GM23248 (cell line): Measurements from ENCODE around the gene ZNF462. TPM values are rescaled to one million over a fixed set of nuclear protein-coding genes. Genes with fewer than 3 reads are reported as not detected.

Experiments used
- DNase-seq: peaks from one replicate; pipeline ENCODE4 v3.0.0-alpha.2; 2015
- H2AFZ ChIP-seq: fragments of 200-600 bp; sonication (generic); 2 replicates; pipeline ENCODE4 v1.6.1; 2016; ENCODE audit warnings: antibody characterized with exemption
- H3F3A ChIP-seq: fragments of 200-600 bp; sonication (generic); 2 replicates; pipeline ENCODE4 v1.6.1; 2016; ENCODE audit warnings: mild to moderate bottlenecking, antibody characterized with exemption, mixed run types; ENCODE audit not compliant: insufficient read depth
- H3K27ac ChIP-seq: fragments of 200-600 bp; sonication (generic); 2 replicates; pipeline ENCODE4 v1.5.1; 2016; ENCODE audit warnings: mild to moderate bottlenecking
- H3K27me3 ChIP-seq: fragments of 200-600 bp; sonication (generic); replicated peaks from 2 replicates; pipeline ENCODE4 v1.6.1; 2016; ENCODE audit warnings: mild to moderate bottlenecking; ENCODE audit not compliant: insufficient read depth
- H3K36me3 ChIP-seq: fragments of 200-600 bp; sonication (generic); 2 replicates; pipeline ENCODE4 v1.6.1; 2016; ENCODE audit warnings: low read depth, mild to moderate bottlenecking
- H3K4me1 ChIP-seq: fragments of 200-600 bp; sonication (generic); 2 replicates; pipeline ENCODE4 v1.6.1; 2016; ENCODE audit warnings: mild to moderate bottlenecking; ENCODE audit not compliant: insufficient read depth
- H3K4me2 ChIP-seq: fragments of 200-600 bp; sonication (generic); one replicate; pipeline ENCODE4 v1.6.1; 2016; ENCODE audit warnings: mild to moderate bottlenecking; ENCODE audit not compliant: unreplicated experiment
- H3K4me3 ChIP-seq: fragments of 200-600 bp; sonication (generic); 2 replicates; pipeline ENCODE4 v1.5.1; 2016; ENCODE audit warnings: mild to moderate bottlenecking
- H3K79me2 ChIP-seq: fragments of 200-600 bp; sonication (generic); 2 replicates; pipeline ENCODE4 v1.6.1; 2016; ENCODE audit warnings: mild to moderate bottlenecking; ENCODE audit not compliant: insufficient read depth
- H3K9ac ChIP-seq: fragments of 200-600 bp; sonication (generic); 2 replicates; pipeline ENCODE4 v1.6.1; 2016; ENCODE audit warnings: mild to moderate bottlenecking
- H3K9me2 ChIP-seq: fragments of 200-600 bp; sonication (generic); 2 replicates; pipeline ENCODE4 v1.6.1; 2016; ENCODE audit warnings: mixed run types, mild to moderate bottlenecking, moderate library complexity; ENCODE audit not compliant: insufficient read depth
- H3K9me3 ChIP-seq: fragments of 200-600 bp; sonication (generic); one replicate; pipeline ENCODE4 v1.6.1; 2017; ENCODE audit warnings: low read depth
- H4K20me1 ChIP-seq: fragments of 200-600 bp; sonication (generic); 2 replicates; pipeline ENCODE4 v1.6.0; 2016; ENCODE audit not compliant: insufficient read depth
- EZH2 ChIP-seq: fragments of 200-600 bp; sonication (generic); IDR thresholded peaks from 2 replicates; pipeline ENCODE4 v1.6.1; 2018; ENCODE audit warnings: antibody characterized with exemption, mild to moderate bottlenecking; ENCODE audit not compliant: insufficient read depth, poor library complexity, severe bottlenecking
- EZH2phosphoT487 ChIP-seq: fragments of 200-600 bp; sonication (generic); IDR thresholded peaks from 2 replicates; pipeline ENCODE4 v1.6.1; 2018; ENCODE audit warnings: antibody characterized with exemption, moderate library complexity, mild to moderate bottlenecking, low read depth; ENCODE audit not compliant: insufficient read depth
- WGBS, 2 experiments: methylation state at CpG; one replicate each; pipeline ENCODE4 v1.1.6; 2015 to 2017; ENCODE audit warnings: low lambda C conversion rate in 2 of 2, low coverage in 1 of 2; ENCODE audit errors: missing lambda C conversion rate in 2 of 2; 5-methylcytosine and 5-hydroxymethylcytosine counted together
- in situ Hi-C: fragments of 300-500 bp; cut with MboI; formaldehyde crosslinking; loops from 2 replicates; pipeline ENCODE4 v1.15.0; 2020
- polyA plus RNA-seq: library from polyadenylated mRNA; unstranded; fragments of >200 nt; fragmentation: Nextera tagmentation; extraction: Ambion mirVana; gene quantifications from 2 replicates; pipeline ENCODE4 v1.2.1, GENCODE V29; 2016
- total RNA-seq: library from RNA; depleted of rRNA; stranded (reverse); fragments of >200 nt; shearing (Covaris generic); gene quantifications from 2 replicates; pipeline ENCODE4 v1.2.3, GENCODE V29; 2014

Gene ZNF462
- total and polyA plus RNA-seq, 2 experiments from 2014 or later: 1.1 to 5.0 TPM

- H3K4me2 ChIP-seq: peak overlapping the region; percentile 98
- H3K9ac ChIP-seq: peak overlapping the region; percentile 67
- H3K27me3 ChIP-seq: peaks cover 31% of the 10 kb centered on the region
These were observed 701 bp upstream of the ZNF462 start for GRCh38 chr9:106862110-106862820.

GRCh38 chr9:106864373-106865143 lies 1.6 kb downstream of the ZNF462 start:
- peak overlapping the region; percentile 90 for H2AFZ ChIP-seq

More at GRCh38 chr9:106862110-106862820, 701 bp upstream of the ZNF462 start:
- TF ChIP-seq EZH2phosphoT487 (no peak), EZH2 (no peak)
- H3K9me2 ChIP-seq: no peaks in the 10 kb centered on the region
- no peaks in the 10 kb centered on the region for H4K20me1 ChIP-seq
- peak; percentile 55 for DNase-seq
- no peaks in the 10 kb centered on the region for H3K9me3 ChIP-seq
- peak overlapping the region; percentile 84 for H3K4me3 ChIP-seq
- peak overlapping the region; percentile 90 for H2AFZ ChIP-seq
- in situ Hi-C loops: no loop called here
- WGBS, 2 experiments: 0 to 5% methylated on average over 13 to 27 of the region's 32 CpGs
- H3F3A ChIP-seq: peaks cover 3% of the 10 kb centered on the region; the same call in 1 of the 2 replicates
- H3K27ac ChIP-seq: no peak overlapping the region
- peaks cover 8% of the 10 kb centered on the region for H3K4me1 ChIP-seq
- H3K79me2 ChIP-seq: no peaks in the 10 kb centered on the region
- H3K36me3 ChIP-seq: no peaks in the 10 kb centered on the region

GRCh38 chr9:106866243-106866642 lies 3.3 kb downstream of the ZNF462 start:
- no peak overlapping the region for H3K9ac ChIP-seq
- H3K36me3 ChIP-seq: no peaks in the 10 kb centered on the region
- H3K4me1 ChIP-seq: peaks cover 21% of the 10 kb centered on the region
- no peak overlapping the region for H2AFZ ChIP-seq
- H3K27me3 ChIP-seq: no peaks in the 10 kb centered on the region
- DNase-seq: no peak
- no peaks in the 10 kb centered on the region for H3K79me2 ChIP-seq
- no peaks in the 10 kb centered on the region for H3K9me2 ChIP-seq
- WGBS, 2 experiments: 95 to 100% methylated on average over 1 of the region's 1 CpG
- peaks cover 28% of the 10 kb centered on the region for H3F3A ChIP-seq
- no peaks in the 10 kb centered on the region for H3K9me3 ChIP-seq
- no peak overlapping the region for H3K27ac ChIP-seq
- H3K4me2 ChIP-seq: no peak overlapping the region
- no peak overlapping the region for H3K4me3 ChIP-seq
- H4K20me1 ChIP-seq: no peaks in the 10 kb centered on the region
- in situ Hi-C loops: no loop called here
- no peak for TF ChIP-seq EZH2phosphoT487
- no peak for TF ChIP-seq EZH2

More at GRCh38 chr9:106864373-106865143, 1.6 kb downstream of the ZNF462 start:
- peaks cover 19% of the 10 kb centered on the region for H3K4me1 ChIP-seq
- no peaks in the 10 kb centered on the region for H4K20me1 ChIP-seq
- H3K9me2 ChIP-seq: no peaks in the 10 kb centered on the region
- H3K9me3 ChIP-seq: no peaks in the 10 kb centered on the region
- H3K36me3 ChIP-seq: no peaks in the 10 kb centered on the region
- peak overlapping the region; percentile 84 for H3K4me3 ChIP-seq
- H3K79me2 ChIP-seq: no peaks in the 10 kb centered on the region
- peak overlapping the region; percentile 98 for H3K4me2 ChIP-seq
- TF ChIP-seq EZH2phosphoT487 (no peak), EZH2 (no peak)
- peak overlapping the region; percentile 37 for H3K27ac ChIP-seq
- peak; percentile 56 for DNase-seq
- WGBS, 2 experiments: 16 to 19% methylated on average over 9 to 11 of the region's 11 CpGs
- in situ Hi-C loops: no loop called here
- H3K9ac ChIP-seq: peak overlapping the region; percentile 67
- peaks cover 25% of the 10 kb centered on the region for H3F3A ChIP-seq
- peaks cover 14% of the 10 kb centered on the region for H3K27me3 ChIP-seq

GRCh38 chr9:106867286-106867685 lies 4.3 kb downstream of the ZNF462 start:
- Histone ChIP-seq H3K4me1 (peaks cover 13% of the 10 kb centered on the region), H3K9ac (no peak overlapping the region), H3K9me3 (no peaks in the 10 kb centered on the region), H3K79me2 (no peaks in the 10 kb centered on the region), H3K27me3 (no peaks in the 10 kb centered on the region), H3K4me2 (no peak overlapping the region), H3K36me3 (no peaks in the 10 kb centered on the region), H3K27ac (no peak overlapping the region), H4K20me1 (no peaks in the 10 kb centered on the region), H3F3A (peaks cover 28% of the 10 kb centered on the region), H3K4me3 (no peak overlapping the region), H2AFZ (no peak overlapping the region), H3K9me2 (no peaks in the 10 kb centered on the region)
- TF ChIP-seq EZH2phosphoT487 (no peak), EZH2 (no peak)
- in situ Hi-C loops: no loop called here
- DNase-seq: no peak
- 96 to 99% methylated on average over 4 of the region's 4 CpGs for WGBS, 2 experiments
